HEK293 (cell line): ENCODE results near the gene ZCCHC14.

Experiments
- CTCF ChIA-PET: fragments of 350-600 bp; formaldehyde crosslinking; extraction: SDS; loops from one replicate; lab custom pipeline; 2021; ENCODE audit warnings: antibody characterized with exemption; lab: Yijun Ruan, JAX
- POLR2A ChIA-PET: fragments of 300-600 bp; formaldehyde crosslinking; extraction: SDS; loops from one replicate; lab custom pipeline; 2020; ENCODE audit warnings: antibody characterized with exemption, inconsistent platforms; lab: Yijun Ruan, JAX
- H3K27ac ChIP-seq: fragments of 200-500 bp; sonication (Bioruptor generic); 2 replicates; pipeline ENCODE4 v1.5.1; 2014; ENCODE audit warnings: low read depth, low read length, control low read depth, inconsistent platforms; ENCODE audit errors: extremely low read depth
- H3K36me3 ChIP-seq, 2 experiments: fragments of 200-500 bp in 1 of 2; sonication (Bioruptor generic) in 1 of 2; 1 replicate in 1 of 2; 2 replicates in 1 of 2; pipeline ENCODE4 v1.5.1; 2014 to 2017; ENCODE audit warnings: inconsistent platforms in 2 of 2, low read length in 2 of 2; ENCODE audit not compliant: control insufficient read depth in 2 of 2, insufficient read depth in 1 of 2
- H3K4me1 ChIP-seq: fragments of 200-500 bp; sonication (Bioruptor generic); 2 replicates; pipeline ENCODE4 v1.5.1; 2014; ENCODE audit warnings: mild to moderate bottlenecking, low read length, inconsistent platforms; ENCODE audit not compliant: control insufficient read depth, insufficient read depth
- H3K4me3 ChIP-seq: 2 replicates; pipeline ENCODE4 v1.5.1; 2011; ENCODE audit warnings: low read depth, mild to moderate bottlenecking, control low read depth, low read length, moderate library complexity
- H3K9me3 ChIP-seq: fragments of 200-500 bp; sonication (Bioruptor generic); 2 replicates; pipeline ENCODE4 v1.5.1; 2014; ENCODE audit warnings: low read depth, low read length, inconsistent platforms; ENCODE audit not compliant: control insufficient read depth, insufficient read depth
- EGR2 ChIP-seq: fragments of 450-650 bp; formaldehyde crosslinking; IDR thresholded peaks from 2 replicates; pipeline ENCODE4 v1.5.1; 2016; ENCODE audit warnings: low read depth, missing biosample characterization, missing genetic modification characterization
- KLF10 ChIP-seq: fragments of 450-650 bp; IDR thresholded peaks from 2 replicates; pipeline ENCODE4 v1.5.1; 2018; ENCODE audit warnings: missing biosample characterization, mild to moderate bottlenecking, missing genetic modification characterization
- ZNF112 ChIP-seq: fragments of 450-650 bp; formaldehyde crosslinking; IDR thresholded peaks from 2 replicates; pipeline ENCODE4 v1.5.0; 2017; ENCODE audit warnings: missing biosample characterization, missing genetic modification characterization
- ZNF146 ChIP-seq: fragments of 450-650 bp; formaldehyde crosslinking; IDR thresholded peaks from 2 replicates; pipeline ENCODE4 v1.5.1; 2016; ENCODE audit warnings: missing biosample characterization, missing genetic modification characterization
- ZNF362 ChIP-seq: fragments of 450-650 bp; formaldehyde crosslinking; IDR thresholded peaks from 2 replicates; pipeline ENCODE4 v1.5.1; 2016; ENCODE audit warnings: missing biosample characterization, missing genetic modification characterization
- ZNF555 ChIP-seq: fragments of 450-650 bp; formaldehyde crosslinking; conservative IDR thresholded peaks from 2 replicates; pipeline ENCODE4 v1.5.1; 2017; ENCODE audit warnings: missing biosample characterization, mild to moderate bottlenecking, missing genetic modification characterization, inconsistent platforms
- ZNF596 ChIP-seq: fragments of 450-650 bp; IDR thresholded peaks from 2 replicates; pipeline ENCODE4 v1.5.0; 2018; ENCODE audit warnings: missing biosample characterization, mild to moderate bottlenecking, missing genetic modification characterization, moderate library complexity
- ZNF776 ChIP-seq: fragments of 450-650 bp; formaldehyde crosslinking; IDR thresholded peaks from 2 replicates; pipeline ENCODE4 v1.5.0; 2017; ENCODE audit warnings: missing biosample characterization, missing genetic modification characterization, borderline replicate concordance
- TF ChIP-seq, protein P1 (sequence below): fragments of 450-650 bp; formaldehyde crosslinking; IDR thresholded peaks from 2 replicates; pipeline ENCODE4 v1.5.1; 2016; ENCODE audit warnings: missing biosample characterization, missing genetic modification characterization
- TF ChIP-seq, protein P2 (sequence below): fragments of 450-650 bp; formaldehyde crosslinking; IDR thresholded peaks from 2 replicates; pipeline ENCODE4 v1.5.1; 2016; ENCODE audit warnings: missing biosample characterization, missing genetic modification characterization
- TF ChIP-seq, protein P3 (sequence below): fragments of 450-650 bp; formaldehyde crosslinking; IDR thresholded peaks from 2 replicates; pipeline ENCODE4 v1.5.1; 2017; ENCODE audit warnings: missing biosample characterization, missing genetic modification characterization

Gene ZCCHC14

GRCh38 chr16:87535457-87535854, 42.6 kb upstream of the ZCCHC14 start:
- no peaks in the 10 kb centered on the region for H3K4me1 ChIP-seq
- H3K36me3 ChIP-seq = no peaks in the 10 kb centered on the region
- ChIA-PET CTCF (no interaction called here), POLR2A (no interaction called here)
- H3K4me3 ChIP-seq = no peak overlapping the region
- H3K9me3 ChIP-seq = no peaks in the 10 kb centered on the region
- TF ChIP-seq, protein P1, sequence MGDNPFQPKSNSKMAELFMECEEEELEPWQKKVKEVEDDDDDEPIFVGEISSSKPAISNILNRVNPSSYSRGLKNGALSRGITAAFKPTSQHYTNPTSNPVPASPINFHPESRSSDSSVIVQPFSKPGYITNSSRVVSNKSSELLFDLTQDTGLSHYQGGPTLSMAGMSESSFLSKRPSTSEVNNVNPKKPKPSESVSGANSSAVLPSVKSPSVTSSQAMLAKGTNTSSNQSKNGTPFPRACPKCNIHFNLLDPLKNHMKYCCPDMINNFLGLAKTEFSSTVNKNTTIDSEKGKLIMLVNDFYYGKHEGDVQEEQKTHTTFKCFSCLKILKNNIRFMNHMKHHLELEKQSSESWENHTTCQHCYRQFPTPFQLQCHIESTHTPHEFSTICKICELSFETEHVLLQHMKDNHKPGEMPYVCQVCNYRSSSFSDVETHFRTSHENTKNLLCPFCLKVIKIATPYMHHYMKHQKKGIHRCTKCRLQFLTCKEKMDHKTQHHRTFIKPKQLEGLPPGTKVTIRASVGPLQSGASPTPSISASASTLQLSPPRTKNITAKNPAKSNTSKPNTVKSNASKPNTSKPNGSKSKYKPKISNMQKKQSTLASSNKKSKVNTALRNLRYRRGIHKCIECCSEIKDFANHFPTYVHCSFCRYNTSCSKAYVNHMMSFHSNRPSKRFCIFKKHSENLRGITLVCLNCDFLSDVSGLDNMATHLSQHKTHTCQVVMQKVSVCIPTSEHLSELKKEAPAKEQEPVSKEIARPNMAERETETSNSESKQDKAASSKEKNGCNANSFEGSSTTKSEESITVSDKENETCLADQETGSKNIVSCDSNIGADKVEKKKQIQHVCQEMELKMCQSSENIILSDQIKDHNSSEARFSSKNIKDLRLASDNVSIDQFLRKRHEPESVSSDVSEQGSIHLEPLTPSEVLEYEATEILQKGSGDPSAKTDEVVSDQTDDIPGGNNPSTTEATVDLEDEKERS (tag by site-specific recombination) = no peak
- TF ChIP-seq, protein P2, sequence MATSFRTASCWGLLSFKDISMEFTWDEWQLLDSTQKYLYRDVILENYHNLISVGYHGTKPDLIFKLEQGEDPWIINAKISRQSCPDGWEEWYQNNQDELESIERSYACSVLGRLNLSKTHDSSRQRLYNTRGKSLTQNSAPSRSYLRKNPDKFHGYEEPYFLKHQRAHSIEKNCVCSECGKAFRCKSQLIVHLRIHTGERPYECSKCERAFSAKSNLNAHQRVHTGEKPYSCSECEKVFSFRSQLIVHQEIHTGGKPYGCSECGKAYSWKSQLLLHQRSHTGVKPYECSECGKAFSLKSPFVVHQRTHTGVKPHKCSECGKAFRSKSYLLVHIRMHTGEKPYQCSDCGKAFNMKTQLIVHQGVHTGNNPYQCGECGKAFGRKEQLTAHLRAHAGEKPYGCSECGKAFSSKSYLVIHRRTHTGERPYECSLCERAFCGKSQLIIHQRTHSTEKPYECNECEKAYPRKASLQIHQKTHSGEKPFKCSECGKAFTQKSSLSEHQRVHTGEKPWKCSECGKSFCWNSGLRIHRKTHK (tag by site-specific recombination) = no peak
- TF ChIP-seq KLF10 = no peak
- TF ChIP-seq, protein P3, sequence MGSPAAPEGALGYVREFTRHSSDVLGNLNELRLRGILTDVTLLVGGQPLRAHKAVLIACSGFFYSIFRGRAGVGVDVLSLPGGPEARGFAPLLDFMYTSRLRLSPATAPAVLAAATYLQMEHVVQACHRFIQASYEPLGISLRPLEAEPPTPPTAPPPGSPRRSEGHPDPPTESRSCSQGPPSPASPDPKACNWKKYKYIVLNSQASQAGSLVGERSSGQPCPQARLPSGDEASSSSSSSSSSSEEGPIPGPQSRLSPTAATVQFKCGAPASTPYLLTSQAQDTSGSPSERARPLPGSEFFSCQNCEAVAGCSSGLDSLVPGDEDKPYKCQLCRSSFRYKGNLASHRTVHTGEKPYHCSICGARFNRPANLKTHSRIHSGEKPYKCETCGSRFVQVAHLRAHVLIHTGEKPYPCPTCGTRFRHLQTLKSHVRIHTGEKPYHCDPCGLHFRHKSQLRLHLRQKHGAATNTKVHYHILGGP (tag by site-specific recombination) = no peak
- TF ChIP-seq ZNF555 (tag by site-specific recombination) = no peak
- TF ChIP-seq ZNF776 (tag by site-specific recombination) = no peak
- TF ChIP-seq ZNF146 (tag by site-specific recombination) = no peak
- no peak for TF ChIP-seq ZNF596 (tag by site-specific recombination)
- TF ChIP-seq ZNF362 (tag by site-specific recombination) = no peak
- no peak overlapping the region for H3K27ac ChIP-seq

DNA sequence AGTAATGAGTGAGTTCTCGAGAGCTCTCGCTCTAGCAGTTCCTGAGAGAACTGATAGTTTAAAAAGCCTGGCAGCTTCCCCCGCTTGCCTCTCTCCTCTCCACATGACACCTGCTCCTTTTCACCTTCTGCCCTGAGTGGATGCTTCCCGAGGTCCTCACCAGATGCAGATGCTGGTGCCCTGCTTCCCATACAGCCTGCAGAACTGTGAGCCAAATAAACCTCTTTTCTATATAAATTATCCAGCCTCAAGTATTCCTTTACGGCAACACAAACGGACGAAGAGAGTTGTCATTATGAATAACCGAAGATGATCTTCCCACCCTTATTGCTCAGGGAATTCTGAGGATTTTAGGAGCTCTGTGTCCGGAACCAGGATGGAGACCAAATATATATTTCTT, 41.9 kb upstream of the ZCCHC14 start:
- H3K27ac ChIP-seq = no peak overlapping the region
- POLR2A ChIA-PET = no interaction called here
- no peaks in the 10 kb centered on the region for H3K4me1 ChIP-seq
- TF ChIP-seq ZNF112 (tag by site-specific recombination) (no peak), EGR2 (tag by site-specific recombination) (no peak)
- TF ChIP-seq, protein P1 (tag by site-specific recombination) = no peak
- TF ChIP-seq, all 188 proteins: peak for 0
- no peaks in the 10 kb centered on the region for H3K36me3 ChIP-seq
- CTCF ChIA-PET = no interaction called here
- H3K9me3 ChIP-seq = no peaks in the 10 kb centered on the region
- no peak overlapping the region for H3K4me3 ChIP-seq
